Panc1 (cell line): ENCODE results near the gene SLC6A13. TPM values are rescaled to one million over a fixed set of nuclear protein-coding genes. Genes with fewer than 3 reads are reported as not detected.

Experiments
- ATAC-seq: fragments of 200-7000 bp; cut with Tn5 transposase; 2 replicates; pipeline ENCODE4 v1.9.1; 2020; ENCODE audit warnings: mild to moderate bottlenecking, moderate library complexity
- BruUV-seq: library from RNA; stranded (reverse); fragments of 400-500 nt; replicated peaks from 2 replicates; lab custom pipeline; 2021; lab: Mats Ljungman, UMichigan
- CTCF ChIA-PET: fragments of 300-600 bp; sonication (Branson Sonifier 250); formaldehyde crosslinking; loops from one replicate; lab custom pipeline; 2022; ENCODE audit warnings: antibody characterized with exemption; lab: Charles Lee
- POLR2A ChIA-PET: fragments of 300-600 bp; sonication (Branson Sonifier 250); formaldehyde crosslinking; loops from one replicate; lab custom pipeline; 2022; ENCODE audit warnings: antibody characterized with exemption; lab: Charles Lee
- DNase-seq: peaks from one replicate; pipeline ENCODE4 v3.0.0-alpha.2; 2010; ENCODE audit warnings: low read depth, low spot score
- H3K27ac ChIP-seq: 2 replicates; pipeline ENCODE4 v1.5.1; 2011; ENCODE audit warnings: mild to moderate bottlenecking, low read length, inconsistent platforms
- H3K27me3 ChIP-seq: fragments of 200-500 bp; sonication (Bioruptor generic); 2 replicates; pipeline ENCODE4 v1.6.0; 2014; ENCODE audit warnings: low read length, inconsistent platforms; ENCODE audit not compliant: control insufficient read depth, insufficient read depth
- H3K36me3 ChIP-seq: fragments of 200-500 bp; sonication (Bioruptor generic); 2 replicates; pipeline ENCODE4 v1.5.1; 2014; ENCODE audit warnings: inconsistent platforms, mild to moderate bottlenecking, low read length, moderate library complexity; ENCODE audit not compliant: control insufficient read depth, insufficient read depth
- H3K4me1 ChIP-seq: 2 replicates; pipeline ENCODE4 v1.5.1; 2011; ENCODE audit warnings: inconsistent platforms, mild to moderate bottlenecking, low read length, moderate library complexity; ENCODE audit not compliant: control insufficient read depth, insufficient read depth
- H3K4me3 ChIP-seq, 2 experiments: 2 replicates each; pipeline ENCODE4 v1.5.1; 2011 to 2012; ENCODE audit warnings: low read depth in 2 of 2, low read length in 2 of 2, mild to moderate bottlenecking in 2 of 2, inconsistent platforms in 1 of 2, moderate library complexity in 1 of 2
- H3K9me3 ChIP-seq: fragments of 200-500 bp; sonication (Bioruptor generic); 2 replicates; pipeline ENCODE4 v1.5.1; 2014; ENCODE audit warnings: low read depth, mild to moderate bottlenecking, inconsistent platforms, low read length, moderate library complexity; ENCODE audit not compliant: control insufficient read depth, insufficient read depth
- CTCF ChIP-seq: fragments of 450-650 bp; IDR thresholded peaks from 2 replicates; pipeline ENCODE4 v1.5.1; 2017; ENCODE audit warnings: mild to moderate bottlenecking
- POLR2AphosphoS5 ChIP-seq: IDR thresholded peaks from 2 replicates; pipeline ENCODE4 v1.6.1; 2012; ENCODE audit warnings: mild to moderate bottlenecking, low read depth, low read length, moderate library complexity
- REST ChIP-seq, 2 experiments: IDR thresholded peaks; 2 replicates each; pipeline ENCODE4 v1.6.1; 2011 to 2012; ENCODE audit warnings: low read depth in 2 of 2, control low read depth in 1 of 2, low read length in 1 of 2, mild to moderate bottlenecking in 1 of 2, moderate library complexity in 1 of 2; ENCODE audit not compliant: insufficient read depth in 1 of 2
- SIN3A ChIP-seq: IDR thresholded peaks from 2 replicates; pipeline ENCODE4 v1.6.1; 2012; ENCODE audit warnings: low read depth, mild to moderate bottlenecking, low read length, moderate library complexity, borderline replicate concordance; ENCODE audit not compliant: insufficient read depth
- TCF7L2 ChIP-seq: IDR thresholded peaks from 2 replicates; pipeline ENCODE4 v1.6.1; 2011; ENCODE audit warnings: mild to moderate bottlenecking, low read depth, low read length, inconsistent platforms
- in situ Hi-C: cut with HindIII; loops from 2 replicates; pipeline ENCODE4 v1.10.0; 2016; ENCODE audit warnings: low sequenced_read_pairs, low pct_unique_long_range_greater_than_20kb
- intact Hi-C: fragments of 100-400 bp; cut with micrococcal nuclease; formaldehyde crosslinking; loops from one replicate; pipeline ENCODE4 v1.10.0; 2022; ENCODE audit not compliant: unreplicated experiment
- total RNA-seq: library from RNA; stranded (reverse); gene quantifications from one replicate; pipeline ENCODE4 v1.2.1, GENCODE V29; 2021; ENCODE audit not compliant: unreplicated experiment

SLC6A13 gene
- total RNA-seq, 1 experiment from 2014 or later = 0.57 TPM

- intact Hi-C loops = no loop called here
Observed at GRCh38 chr12:253116-253831, 9.4 kb downstream of the SLC6A13 start.

GRCh38 chr12:252636-253035, 10.0 kb downstream of the SLC6A13 start:
- Histone ChIP-seq H3K36me3 (no peaks in the 10 kb centered on the region), H3K9me3 (no peaks in the 10 kb centered on the region; the same call in 1 of the 2 replicates), H3K27ac (no peak overlapping the region), H3K4me1 (no peaks in the 10 kb centered on the region), H3K27me3 (0 out of 2 replicates have a peak, but pooled peaks cover 2% of the 10 kb centered on the region), H3K4me3 (no peak overlapping the region)
- CTCF ChIA-PET = no interaction called here
- in situ Hi-C loops = no loop called here
- no peak for TF ChIP-seq TCF7L2
- TF ChIP-seq POLR2AphosphoS5 = no peak
- TF ChIP-seq CTCF = no peak
- TF ChIP-seq SIN3A = no peak
- TF ChIP-seq REST (IDR thresholded peaks at IDR 0.05; ENCODE audit: insufficient read depth in 1 of 2, low read depth in 2 of 2, low read length in 1 of 2) = no peak
- intact Hi-C loops = no loop called here
- POLR2A ChIA-PET = interaction anchor here (0.6 kb wide), 1 partner anchor 11 kb away, joined by 3 read pairs; no protein-coding TSS in a partner anchor
- no TSS peak for BruUV-seq
- no peak for DNase-seq
- no peak for ATAC-seq

More at GRCh38 chr12:253116-253831, 9.4 kb downstream of the SLC6A13 start:
- Histone ChIP-seq H3K27ac (no peak overlapping the region), H3K4me3 (no peak overlapping the region), H3K4me1 (no peaks in the 10 kb centered on the region), H3K27me3 (0 out of 2 replicates have a peak, but pooled peaks cover 2% of the 10 kb centered on the region), H3K9me3 (no peaks in the 10 kb centered on the region), H3K36me3 (no peaks in the 10 kb centered on the region)
- in situ Hi-C loops = no loop called here
- DNase-seq (no peak), ATAC-seq (no peak)
- POLR2A ChIA-PET = no interaction called here
- CTCF ChIA-PET = no interaction called here
- TF ChIP-seq TCF7L2 (no peak), REST (IDR thresholded peaks at IDR 0.05; ENCODE audit: insufficient read depth in 1 of 2, low read depth in 2 of 2, low read length in 1 of 2) (no peak), POLR2AphosphoS5 (no peak), SIN3A (no peak), CTCF (no peak)
- no TSS peak for BruUV-seq
